ENCODE measurements around the gene MYO9B.
"Not testable (repeated sequence)": the region's sequence is repeated elsewhere in the genome, so short reads cannot be mapped to it uniquely, and the experiment has no call there.

Gene MYO9B

GRCh38 chr19:17148130-17148529 is 72.6 kb downstream of the MYO9B start:
- FAIRE-seq: no peak

GRCh38 chr19:17149393-17150135 is 74.0 kb downstream of the MYO9B start:
- no peak for FAIRE-seq

- FAIRE-seq: no peak
Observed at GRCh38 chr19:17153996-17154395, 78.4 kb downstream of the MYO9B start.

GRCh38 chr19:17155251-17155650 is 79.7 kb downstream of the MYO9B start:
- no peak for FAIRE-seq

GRCh38 chr19:17156296-17156946 is 80.8 kb downstream of the MYO9B start:
- no peak for FAIRE-seq

GRCh38 chr19:17156947-17157302 is 81.3 kb downstream of the MYO9B start:
- no peak for FAIRE-seq

- FAIRE-seq: no peak
Observed at GRCh38 chr19:17158584-17158983, 83.0 kb downstream of the MYO9B start.

- FAIRE-seq: no peak
Observed at GRCh38 chr19:17159466-17160393, 84.2 kb downstream of the MYO9B start.

- FAIRE-seq: no peak
Observed at GRCh38 chr19:17160908-17161307, 85.3 kb downstream of the MYO9B start.

GRCh38 chr19:17162131-17162530 is 86.6 kb downstream of the MYO9B start:
- FAIRE-seq: not testable (repeated sequence)

- no peak for FAIRE-seq
Observed at GRCh38 chr19:17162580-17162979, 87.0 kb downstream of the MYO9B start.

GRCh38 chr19:17163652-17164051 is 88.1 kb downstream of the MYO9B start:
- FAIRE-seq: no peak

GRCh38 chr19:17164639-17165038 is 89.1 kb downstream of the MYO9B start:
- FAIRE-seq: no peak

GRCh38 chr19:17165715-17166114 is 90.1 kb downstream of the MYO9B start:
- no peak for FAIRE-seq

- no peak for FAIRE-seq
Observed at GRCh38 chr19:17170538-17171297, 95.1 kb downstream of the MYO9B start.

- FAIRE-seq: no peak
Observed at GRCh38 chr19:17171874-17172273, 96.3 kb downstream of the MYO9B start.

- FAIRE-seq: no peak
Observed at GRCh38 chr19:17172624-17173345, 97.2 kb downstream of the MYO9B start.

GRCh38 chr19:17178291-17178690 is 102.7 kb downstream of the MYO9B start:
- no peak for FAIRE-seq

GRCh38 chr19:17180997-17181702 is 105.6 kb downstream of the MYO9B start:
- FAIRE-seq: no peak

GRCh38 chr19:17183271-17183761 is 107.7 kb downstream of the MYO9B start:
- FAIRE-seq: no peak

- no peak for FAIRE-seq
Observed at GRCh38 chr19:17183858-17184321, 108.3 kb downstream of the MYO9B start.

Measured in TTC549 (cell line).